OCI-LY3 (cell line): ENCODE measurements around the gene SCAF8.

Source experiments
- CTCF ChIP-seq: fragments of 200-600, 300-600 bp; sonication (generic); IDR thresholded peaks from 2 replicates; pipeline ENCODE4 v1.5.1; 2014; ENCODE audit warnings: antibody characterized with exemption, low read length, low read depth
- EZH2phosphoT487 ChIP-seq: fragments of 200-600 bp; shearing (Covaris generic); IDR thresholded peaks from 2 replicates; pipeline ENCODE4 v1.6.1; 2018; ENCODE audit warnings: antibody characterized with exemption, mixed run types, low read depth

GRCh38 chr6:154733183-154733625 lies at the start of gene SCAF8:
- TF ChIP-seq CTCF (peak; percentile 52), EZH2phosphoT487 (no peak)
